H9 (cell line): ENCODE measurements around the gene PEX5. TPM values are rescaled to one million over a fixed set of nuclear protein-coding genes. Genes with fewer than 3 reads are reported as not detected.

Experiments used
- DNase-seq: peaks from one replicate; pipeline ENCODE4 v3.0.0-alpha.2; 2017
- H2AFZ ChIP-seq: one replicate; pipeline ENCODE4 v1.6.1; 2013; ENCODE audit warnings: mild to moderate bottlenecking, low read length, control low read depth, moderate library complexity
- H2AK5ac ChIP-seq: 2 replicates; pipeline ENCODE4 v1.6.1; 2013; ENCODE audit warnings: low read length, control low read depth, mixed read lengths; ENCODE audit not compliant: insufficient read length
- H2BK120ac ChIP-seq: one replicate; pipeline ENCODE4 v1.6.1; 2013; ENCODE audit warnings: low read depth, mild to moderate bottlenecking, low read length, control low read depth, inconsistent platforms; ENCODE audit not compliant: poor library complexity, severe bottlenecking
- H2BK12ac ChIP-seq: 2 replicates; pipeline ENCODE4 v1.6.1; 2013; ENCODE audit warnings: low read length, control low read depth, mixed read lengths, low read depth; ENCODE audit not compliant: insufficient read length
- H2BK15ac ChIP-seq: 2 replicates; pipeline ENCODE4 v1.6.1; 2013; ENCODE audit warnings: low read depth, low read length, control low read depth
- H2BK20ac ChIP-seq: one replicate; pipeline ENCODE4 v1.6.1; 2013; ENCODE audit warnings: low read depth, mild to moderate bottlenecking, low read length, control low read depth, inconsistent platforms; ENCODE audit not compliant: poor library complexity, severe bottlenecking
- H2BK5ac ChIP-seq: 2 replicates; pipeline ENCODE4 v1.6.1; 2013; ENCODE audit warnings: low read length, control low read depth, mixed read lengths; ENCODE audit not compliant: insufficient read length
- H3K14ac ChIP-seq: 2 replicates; pipeline ENCODE4 v1.6.1; 2013; ENCODE audit warnings: low read length, control low read depth; ENCODE audit not compliant: insufficient read depth
- H3K18ac ChIP-seq: 2 replicates; pipeline ENCODE4 v1.6.1; 2013; ENCODE audit warnings: low read depth, mild to moderate bottlenecking, mixed read lengths, low read length, control low read depth; ENCODE audit not compliant: insufficient read length
- H3K23ac ChIP-seq: 2 replicates; pipeline ENCODE4 v1.6.1; 2013; ENCODE audit warnings: low read length, control low read depth, mixed read lengths, low read depth; ENCODE audit not compliant: insufficient read length
- H3K23me2 ChIP-seq: 2 replicates; pipeline ENCODE4 v1.6.1; 2013; ENCODE audit warnings: low read depth, mild to moderate bottlenecking, mixed read lengths, low read length, control low read depth; ENCODE audit not compliant: insufficient read length, poor library complexity, severe bottlenecking
- H3K27ac ChIP-seq: 2 replicates; pipeline ENCODE4 v1.5.1; 2013; ENCODE audit warnings: low read length, control low read depth, mixed read lengths, low read depth; ENCODE audit not compliant: insufficient read length
- H3K27me3 ChIP-seq: 2 replicates; pipeline ENCODE4 v1.6.1; 2013; ENCODE audit warnings: low read length, control low read depth, inconsistent platforms; ENCODE audit not compliant: insufficient read depth
- H3K4ac ChIP-seq: 2 replicates; pipeline ENCODE4 v1.6.1; 2013; ENCODE audit warnings: low read depth, mild to moderate bottlenecking, control low read depth, inconsistent platforms, low read length, moderate library complexity
- H3K4me1 ChIP-seq: 2 replicates; pipeline ENCODE4 v1.6.1; 2013; ENCODE audit warnings: low read length, control low read depth, inconsistent platforms; ENCODE audit not compliant: insufficient read depth
- H3K4me2 ChIP-seq: 2 replicates; pipeline ENCODE4 v1.6.1; 2013; ENCODE audit warnings: low read length, control low read depth, mixed read lengths; ENCODE audit not compliant: insufficient read length, insufficient read depth
- H3K56ac ChIP-seq: 2 replicates; pipeline ENCODE4 v1.6.1; 2013; ENCODE audit warnings: low read depth, mild to moderate bottlenecking, mixed read lengths, low read length, control low read depth; ENCODE audit not compliant: insufficient read length
- H3K79me1 ChIP-seq: 2 replicates; pipeline ENCODE4 v1.6.1; 2013; ENCODE audit warnings: low read depth, mild to moderate bottlenecking, moderate library complexity, low read length, control low read depth, inconsistent platforms; ENCODE audit not compliant: insufficient read depth, poor library complexity, severe bottlenecking
- H3K79me2 ChIP-seq: 2 replicates; pipeline ENCODE4 v1.6.1; 2013; ENCODE audit warnings: low read length, control low read depth, inconsistent platforms; ENCODE audit not compliant: insufficient read depth
- H3K9ac ChIP-seq: 2 replicates; pipeline ENCODE4 v1.6.1; 2013; ENCODE audit warnings: low read length, control low read depth, mixed read lengths; ENCODE audit not compliant: insufficient read length; ENCODE audit errors: extremely low read depth
- H3K9me3 ChIP-seq: one replicate; pipeline ENCODE4 v1.6.1; 2013; ENCODE audit warnings: low read depth, low read length, inconsistent platforms; ENCODE audit not compliant: control insufficient read depth
- H3T11ph ChIP-seq: one replicate; pipeline ENCODE4 v1.6.1; 2013; ENCODE audit warnings: mild to moderate bottlenecking, low read length, control low read depth, inconsistent platforms
- H4K20me1 ChIP-seq: one replicate; pipeline ENCODE4 v1.6.1; 2013; ENCODE audit not compliant: control insufficient read depth, insufficient read length, insufficient read depth
- H4K5ac ChIP-seq: 2 replicates; pipeline ENCODE4 v1.6.1; 2013; ENCODE audit warnings: low read depth, mild to moderate bottlenecking, mixed read lengths, low read length, control low read depth; ENCODE audit not compliant: insufficient read length
- H4K8ac ChIP-seq: replicated peaks from 2 replicates; pipeline ENCODE4 v1.6.1; 2013; ENCODE audit warnings: low read length, control low read depth, mixed read lengths, low read depth; ENCODE audit not compliant: insufficient read length
- H4K91ac ChIP-seq: 2 replicates; pipeline ENCODE4 v1.6.1; 2013; ENCODE audit warnings: low read depth, mild to moderate bottlenecking, moderate library complexity, mixed read lengths, low read length, control low read depth; ENCODE audit not compliant: insufficient read length
- H3K27ac Mint-ChIP-seq, 3 experiments: 2 replicates in 2 of 3; 3 replicates in 1 of 3; pipeline ENCODE4 v1.8.0; 2020 to 2021; ENCODE audit warnings: mixed read lengths in 3 of 3, mild to moderate bottlenecking in 1 of 3, moderate library complexity in 1 of 3
- H3K27me3 Mint-ChIP-seq: 2 replicates; pipeline ENCODE4 v1.8.0; 2021; ENCODE audit warnings: low read depth, mild to moderate bottlenecking, moderate library complexity, mixed read lengths
- H3K36me3 Mint-ChIP-seq, 3 experiments: 2 replicates in 2 of 3; 3 replicates in 1 of 3; pipeline ENCODE4 v1.8.0; 2020 to 2021; ENCODE audit warnings: low read depth in 3 of 3, mixed read lengths in 3 of 3; ENCODE audit not compliant: insufficient read depth in 1 of 3
- H3K4me1 Mint-ChIP-seq, 2 experiments: 2 replicates each; pipeline ENCODE4 v1.8.0; 2020; ENCODE audit warnings: mixed read lengths in 2 of 2
- H3K4me3 Mint-ChIP-seq, 2 experiments: 2 replicates in 1 of 2; 3 replicates in 1 of 2; pipeline ENCODE4 v1.8.0; 2020 to 2021; ENCODE audit warnings: mild to moderate bottlenecking in 2 of 2, mixed read lengths in 2 of 2, moderate library complexity in 1 of 2
- H3K9me3 Mint-ChIP-seq, 2 experiments: 2 replicates in 1 of 2; 3 replicates in 1 of 2; pipeline ENCODE4 v1.8.0; 2020; ENCODE audit warnings: mild to moderate bottlenecking in 2 of 2, mixed read lengths in 2 of 2, moderate library complexity in 1 of 2
- WGBS: extraction: QIAGEN DNeasy Blood & Tissue Kit; methylation state at CpG from one replicate; pipeline ENCODE4 v1.1.7; 2013; ENCODE audit warnings: missing lambda C conversion rate, low lambda C conversion rate, mixed read lengths; ENCODE audit not compliant: insufficient read length; ENCODE audit errors: extremely low coverage; 5-methylcytosine and 5-hydroxymethylcytosine counted together
- total RNA-seq: library from RNA; stranded (reverse); gene quantifications from 2 replicates; pipeline ENCODE4 v1.2.1, GENCODE V29; 2021
- TF ChIP-seq, protein P1 (sequence below): fragments of 200-600 bp; sonication (generic); conservative IDR thresholded peaks from 3 replicates; pipeline ENCODE4 v1.8.0; 2021; ENCODE audit warnings: antibody characterized with exemption, mild to moderate bottlenecking

The PEX5 gene
- total RNA-seq, 1 experiment from 2014 or later, result 40.5 TPM

DNA sequence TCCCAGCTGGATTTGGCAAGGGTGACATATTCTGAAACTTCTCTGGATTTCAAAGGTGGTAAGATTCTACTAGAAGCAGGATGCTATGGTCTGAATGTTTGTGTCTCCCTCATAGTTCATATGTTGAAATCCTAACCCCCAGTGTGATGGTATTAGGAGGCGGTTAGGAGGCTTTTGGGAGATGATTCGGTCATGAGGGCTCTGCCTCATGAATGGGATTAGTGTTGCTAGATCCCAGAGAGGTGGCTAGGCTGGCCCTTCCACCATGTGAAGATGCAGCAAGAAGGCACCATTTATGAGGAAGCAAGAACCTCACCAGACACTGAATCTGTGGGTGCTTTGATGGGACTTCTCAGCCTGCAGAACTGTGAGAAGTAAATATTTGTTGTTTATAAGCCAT lies 11.0 kb upstream of the PEX5 start:
- H3K27me3 ChIP-seq, result no peaks in the 10 kb centered on the region
- Mint-ChIP-seq H3K9me3 (peaks cover 28 to 48% of the 10 kb centered on the region in 2 experiments), H3K4me1 (no peaks in the 10 kb centered on the region), H3K4me3 (no peak overlapping the region), H3K27ac (no peak overlapping the region), H3K27me3 (peaks cover 20% of the 10 kb centered on the region), H3K36me3 (peaks cover 0 to 4% (median 1%) of the 10 kb centered on the region in 3 experiments; a peak in 4 of 7 replicates)
- no peak overlapping the region for H2AFZ ChIP-seq
- no peak overlapping the region for H3K23ac ChIP-seq
- H3K56ac ChIP-seq, result no peak overlapping the region
- H3K79me1 ChIP-seq, result no peaks in the 10 kb centered on the region
- H2BK15ac ChIP-seq, result no peak overlapping the region
- H2BK20ac ChIP-seq, result no peak overlapping the region
- H3K9ac ChIP-seq, result no peak overlapping the region
- no peak overlapping the region for H3K14ac ChIP-seq
- no peak overlapping the region for H2AK5ac ChIP-seq
- H3K18ac ChIP-seq, result no peak overlapping the region
- H2BK120ac ChIP-seq, result no peak overlapping the region
- H4K5ac ChIP-seq, result no peak overlapping the region
- H3K27ac ChIP-seq, result no peak overlapping the region
- no peaks in the 10 kb centered on the region for H3K4me1 ChIP-seq
- TF ChIP-seq, protein P1, sequence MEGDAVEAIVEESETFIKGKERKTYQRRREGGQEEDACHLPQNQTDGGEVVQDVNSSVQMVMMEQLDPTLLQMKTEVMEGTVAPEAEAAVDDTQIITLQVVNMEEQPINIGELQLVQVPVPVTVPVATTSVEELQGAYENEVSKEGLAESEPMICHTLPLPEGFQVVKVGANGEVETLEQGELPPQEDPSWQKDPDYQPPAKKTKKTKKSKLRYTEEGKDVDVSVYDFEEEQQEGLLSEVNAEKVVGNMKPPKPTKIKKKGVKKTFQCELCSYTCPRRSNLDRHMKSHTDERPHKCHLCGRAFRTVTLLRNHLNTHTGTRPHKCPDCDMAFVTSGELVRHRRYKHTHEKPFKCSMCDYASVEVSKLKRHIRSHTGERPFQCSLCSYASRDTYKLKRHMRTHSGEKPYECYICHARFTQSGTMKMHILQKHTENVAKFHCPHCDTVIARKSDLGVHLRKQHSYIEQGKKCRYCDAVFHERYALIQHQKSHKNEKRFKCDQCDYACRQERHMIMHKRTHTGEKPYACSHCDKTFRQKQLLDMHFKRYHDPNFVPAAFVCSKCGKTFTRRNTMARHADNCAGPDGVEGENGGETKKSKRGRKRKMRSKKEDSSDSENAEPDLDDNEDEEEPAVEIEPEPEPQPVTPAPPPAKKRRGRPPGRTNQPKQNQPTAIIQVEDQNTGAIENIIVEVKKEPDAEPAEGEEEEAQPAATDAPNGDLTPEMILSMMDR, result no peak
- H3K4me2 ChIP-seq, result no peak overlapping the region
- no CpG with 5 or more reads among the region's 2 CpGs for WGBS
- no peak overlapping the region for H4K8ac ChIP-seq
- no peaks in the 10 kb centered on the region for H4K20me1 ChIP-seq
- no peak overlapping the region for H3K4ac ChIP-seq
- H3T11ph ChIP-seq, result no peak overlapping the region
- no peak for DNase-seq
- no peaks in the 10 kb centered on the region for H3K79me2 ChIP-seq
- H2BK5ac ChIP-seq, result no peak overlapping the region
- H2BK12ac ChIP-seq, result no peak overlapping the region
- H4K91ac ChIP-seq, result no peak overlapping the region
- no peaks in the 10 kb centered on the region for H3K23me2 ChIP-seq
- H3K9me3 ChIP-seq, result peaks cover 11% of the 10 kb centered on the region
